ENCODE data around the gene ADRM1.

Gene ADRM1

DNA sequence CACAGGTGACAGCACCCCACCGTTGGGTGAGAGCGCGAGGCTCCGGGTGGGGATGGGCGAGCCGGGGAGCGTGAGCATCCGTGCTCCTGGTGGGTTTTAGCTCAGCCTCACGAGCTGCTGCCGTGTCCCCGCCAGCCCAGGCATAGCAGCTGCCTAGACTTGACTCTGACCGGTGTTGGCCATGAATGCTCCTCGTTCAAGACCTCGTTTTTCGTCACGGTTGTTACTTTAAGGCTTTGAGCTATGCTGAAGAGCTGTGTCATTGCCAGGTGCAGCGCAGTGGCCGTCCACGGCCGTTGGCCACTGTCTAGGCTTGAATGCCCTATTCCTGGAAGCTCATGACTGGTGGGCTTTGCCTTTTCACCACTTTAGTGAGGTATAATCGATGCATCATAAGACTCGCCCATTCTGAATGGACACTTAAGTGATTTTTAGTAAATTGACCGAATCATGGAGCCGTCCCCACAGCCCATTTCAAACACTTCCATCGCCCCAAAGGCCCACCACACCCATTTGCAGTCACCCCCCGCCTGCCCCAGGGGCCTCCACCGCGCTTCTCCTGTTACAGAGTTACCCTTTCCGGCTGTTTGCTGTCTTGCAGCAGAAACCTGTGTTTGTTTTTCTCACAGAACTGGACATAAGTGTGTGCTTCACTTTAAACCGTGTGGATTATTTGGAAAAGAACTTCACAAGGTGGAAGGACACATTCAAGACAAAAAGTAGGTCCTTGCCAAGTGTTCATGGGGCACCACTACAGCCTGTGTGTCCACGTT lies 21.4 kb upstream of the ADRM1 start:
- no peak for DNase-seq

DNA sequence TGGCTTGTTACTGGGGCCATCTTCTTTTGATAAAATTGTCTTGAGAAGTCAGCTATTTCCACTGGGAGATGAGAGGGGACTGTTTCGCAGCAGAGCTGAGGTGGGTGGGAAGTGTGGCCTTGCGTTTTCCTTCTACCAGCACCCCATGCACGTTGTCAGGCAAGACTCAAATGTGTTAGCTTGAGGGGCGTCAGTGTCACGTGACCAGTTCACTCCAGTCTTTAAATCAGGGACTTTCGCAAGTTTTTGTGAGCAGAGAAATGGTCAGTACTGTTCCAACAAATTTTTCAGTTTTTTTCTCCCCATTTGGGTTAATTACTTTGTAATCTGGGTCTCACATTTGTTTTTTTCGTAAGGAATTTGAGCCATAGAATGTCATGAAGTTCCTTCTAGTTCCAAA lies 20.7 kb upstream of the ADRM1 start:
- no peak for DNase-seq

DNA sequence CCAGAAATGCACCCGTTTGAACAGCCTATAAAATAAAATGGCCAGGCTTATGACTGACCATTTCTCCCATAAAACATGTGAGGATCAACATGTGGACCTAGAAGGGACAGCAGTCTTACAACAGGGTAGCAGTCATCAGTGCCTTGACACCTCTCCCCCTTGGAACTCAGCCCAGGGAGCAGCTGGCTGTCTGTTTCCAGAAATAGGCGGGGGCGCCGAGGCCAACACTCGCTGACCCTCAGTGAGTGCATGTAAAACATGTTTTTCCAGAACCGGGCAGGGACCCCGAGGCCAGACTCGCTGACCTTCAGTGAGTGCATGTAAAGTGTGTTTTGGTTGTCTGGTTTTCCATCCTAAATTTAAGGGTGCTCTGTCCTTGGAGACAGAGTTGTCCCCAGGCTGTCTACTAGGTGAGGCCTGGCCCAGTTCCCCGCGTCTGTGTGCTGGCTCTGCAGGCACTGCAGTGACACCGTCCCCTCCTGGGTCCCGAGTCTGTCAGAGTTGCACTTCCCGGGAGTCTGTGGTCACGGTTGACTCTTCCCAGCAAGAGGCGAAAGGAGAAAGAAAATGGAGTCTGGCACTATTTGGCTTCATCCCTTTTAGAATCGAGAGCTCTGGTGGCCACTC lies 19.8 kb upstream of the ADRM1 start:
- no peak for DNase-seq

- DNase-seq = no peak
Measured at GRCh38 chr20:62284448-62284847, 18.3 kb upstream of the ADRM1 start.

DNA sequence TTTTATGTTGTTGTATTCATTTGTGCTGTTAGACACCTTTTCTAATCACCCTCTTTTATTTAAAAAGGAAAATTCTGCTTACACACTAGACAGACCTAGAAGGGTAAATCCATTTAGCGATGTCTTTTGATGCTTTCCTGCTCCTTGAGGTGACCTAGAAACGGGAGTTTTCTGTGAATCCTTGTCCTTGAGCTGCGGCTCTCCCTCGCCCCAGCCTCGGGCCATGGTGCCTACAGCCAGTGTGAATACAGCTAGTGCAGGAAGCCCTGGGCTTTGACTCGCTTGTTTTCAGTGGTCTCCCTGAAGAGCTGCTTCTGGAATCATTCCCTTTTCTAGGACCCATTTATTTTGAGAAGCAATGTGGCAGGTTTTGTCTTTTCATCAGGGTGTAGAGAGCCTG lies 17.6 kb upstream of the ADRM1 start:
- DNase-seq = no peak

GRCh38 chr20:62285722-62286121 lies 17.1 kb upstream of the ADRM1 start:
- no peak for DNase-seq

DNA sequence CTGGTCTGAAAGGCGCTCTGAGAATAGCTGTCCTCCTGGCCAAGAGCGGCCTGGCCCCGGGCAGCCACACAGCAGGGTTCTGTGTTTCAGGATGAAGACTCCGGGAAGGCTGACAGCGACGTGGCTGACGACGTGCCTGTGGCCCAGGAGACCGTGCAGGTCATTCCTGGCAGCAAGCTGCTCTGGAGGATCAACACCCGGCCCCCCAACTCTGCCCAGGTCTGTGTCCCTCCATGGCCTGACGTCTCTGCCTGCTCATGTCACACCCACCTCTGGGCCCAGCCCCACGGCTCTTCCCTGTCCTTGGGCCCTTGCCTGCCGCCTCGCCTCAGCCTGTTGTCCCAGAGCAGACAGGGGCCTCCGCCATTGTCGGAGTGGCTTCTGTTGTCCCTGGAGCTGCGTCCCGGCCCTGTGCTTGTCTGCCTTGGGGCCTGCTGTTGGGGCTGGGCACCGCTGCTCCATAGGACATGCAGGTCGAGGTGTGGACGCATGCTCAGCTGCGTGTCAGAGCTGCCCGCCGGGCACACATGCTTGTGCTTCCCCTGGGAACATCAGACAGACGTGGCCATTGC lies 16.2 kb upstream of the ADRM1 start:
- no peak for DNase-seq

DNA sequence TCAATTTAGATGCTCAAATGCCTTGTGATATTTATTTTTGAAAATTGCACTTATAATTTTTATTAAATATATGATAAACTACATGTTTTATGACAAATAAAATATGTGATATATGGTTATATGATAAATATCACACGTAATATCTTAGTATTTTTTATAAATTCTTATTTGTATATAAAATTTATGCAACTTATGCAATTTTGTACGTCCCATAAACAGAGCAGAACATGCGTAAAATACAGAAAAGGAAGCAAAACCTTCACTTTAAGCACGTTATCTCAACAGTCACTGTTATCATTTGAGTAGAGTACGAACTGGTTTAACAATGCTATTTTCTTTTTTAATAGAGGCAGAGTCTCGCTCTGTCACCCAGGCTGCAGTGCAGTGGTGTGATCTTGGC lies 15.7 kb upstream of the ADRM1 start:
- no peak for DNase-seq

DNA sequence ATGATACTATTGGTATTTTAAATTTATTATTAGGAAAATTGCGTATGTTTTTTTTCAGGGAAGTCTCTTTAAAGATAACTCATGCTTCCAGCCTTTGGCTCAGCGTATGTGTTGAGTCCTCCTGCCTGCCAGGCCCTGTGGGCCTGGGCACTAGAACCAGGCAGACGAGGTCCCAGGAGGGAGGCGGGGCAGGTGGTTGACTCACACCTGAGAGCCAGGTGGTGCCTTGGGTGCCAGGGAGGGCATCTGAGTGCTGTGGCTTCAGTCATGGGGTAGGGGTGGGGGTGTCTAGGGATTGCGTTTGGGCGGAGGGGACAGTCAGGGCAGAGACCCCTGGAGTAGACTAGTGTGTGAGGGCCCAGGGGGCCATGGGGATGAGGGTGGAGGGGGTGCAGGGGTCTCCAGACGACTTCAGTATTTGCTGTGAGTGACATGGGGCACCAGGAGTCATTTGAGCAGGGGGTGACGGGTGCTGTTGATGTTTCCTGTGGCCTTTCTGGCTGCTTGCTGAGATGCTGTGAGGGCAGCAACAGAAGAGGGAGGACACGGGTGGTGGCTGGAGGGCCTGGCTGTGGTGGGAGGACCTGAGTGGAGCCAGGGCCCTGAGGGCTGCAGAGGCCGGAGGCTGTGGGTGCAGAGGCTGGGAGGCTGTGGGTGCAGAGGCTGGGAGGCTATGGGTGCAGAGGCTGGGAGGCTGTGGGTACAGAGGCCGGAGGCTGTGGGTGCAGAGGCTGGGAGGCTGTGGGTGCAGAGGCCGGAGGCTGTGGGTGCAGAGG lies 14.8 kb upstream of the ADRM1 start:
- no peak for DNase-seq

- no peak for DNase-seq
Measured at GRCh38 chr20:62288535-62289105, 14.2 kb upstream of the ADRM1 start.

- DNase-seq = no peak
Measured at GRCh38 chr20:62289131-62289530, 13.7 kb upstream of the ADRM1 start.

DNA sequence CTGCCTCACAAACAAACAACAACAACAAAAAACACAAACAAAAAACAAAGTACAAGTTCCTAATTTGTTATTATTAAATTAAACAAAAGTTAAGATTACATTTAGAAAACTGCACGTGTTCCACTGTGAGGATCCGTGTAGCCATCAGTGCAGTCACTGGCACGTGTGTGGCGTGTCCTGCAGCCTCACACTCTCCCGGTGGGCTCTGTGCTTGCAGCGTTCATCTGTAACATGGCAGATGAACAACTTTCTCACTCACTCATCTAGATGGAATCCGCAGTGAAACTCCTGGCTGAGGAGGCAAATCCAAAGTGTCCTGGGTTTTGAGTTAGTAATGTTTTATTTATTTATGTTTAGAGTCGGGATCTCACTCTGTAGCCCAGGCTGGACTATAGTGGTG lies 12.9 kb upstream of the ADRM1 start:
- DNase-seq = no peak

DNA sequence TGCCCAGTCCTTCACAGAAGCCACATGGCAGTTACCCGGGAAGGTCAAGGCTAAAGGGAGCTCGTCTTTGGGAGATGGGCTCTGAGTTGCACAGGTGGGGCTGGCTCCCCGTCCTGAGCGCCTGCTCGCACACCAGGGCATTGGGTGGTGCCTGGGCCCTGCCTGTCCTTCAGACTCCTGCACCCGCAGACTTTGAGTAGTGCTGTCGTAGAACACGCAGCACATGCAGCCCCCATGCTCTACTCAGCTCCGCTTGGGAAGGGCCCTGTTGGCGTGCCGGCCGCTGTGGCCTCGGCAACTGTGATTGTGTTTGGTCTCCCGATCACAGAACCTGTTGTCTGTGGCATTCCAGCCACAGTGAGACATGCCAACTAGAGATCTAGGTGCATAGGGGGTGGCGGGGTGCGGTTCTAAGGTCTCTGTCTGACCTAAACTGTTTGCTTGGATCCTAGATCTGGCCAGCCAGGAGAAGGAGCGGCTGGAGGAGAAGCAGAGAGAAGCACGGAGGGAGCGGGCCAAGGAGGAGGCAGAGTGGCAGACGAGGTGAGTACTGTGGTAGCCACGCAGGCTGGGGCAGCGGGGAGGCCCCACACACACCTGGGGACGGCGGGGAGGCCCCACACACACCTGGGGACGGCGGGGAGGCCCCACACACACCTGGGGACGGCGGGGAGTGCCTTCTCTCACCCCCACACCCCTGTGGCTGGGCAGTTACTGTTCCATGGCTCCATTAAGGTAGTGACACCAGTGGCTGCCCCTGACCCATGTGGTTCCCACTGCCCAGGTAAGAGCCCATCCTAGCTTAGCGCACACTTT lies 11.3 kb upstream of the ADRM1 start:
- no peak for DNase-seq

DNA sequence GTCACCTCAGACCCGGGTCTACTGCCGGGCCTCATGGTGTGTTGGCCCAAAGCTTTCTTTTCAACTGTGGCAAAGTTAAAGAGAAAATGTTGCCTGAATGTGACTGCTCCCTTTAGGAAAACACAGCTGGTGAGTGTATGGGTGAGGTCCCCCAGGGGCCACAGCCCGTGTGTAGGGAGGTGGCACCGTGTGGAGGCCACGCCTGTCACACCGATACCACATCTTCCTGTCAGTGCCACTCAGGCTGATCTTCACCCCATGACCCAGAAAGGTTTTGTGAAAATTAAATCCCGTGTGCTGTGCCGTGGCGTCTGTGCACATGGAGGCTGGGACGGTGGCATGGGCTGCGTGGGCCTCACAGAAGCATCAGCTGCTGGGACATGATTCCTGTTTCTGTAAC lies 10.7 kb upstream of the ADRM1 start:
- DNase-seq = no peak

DNA sequence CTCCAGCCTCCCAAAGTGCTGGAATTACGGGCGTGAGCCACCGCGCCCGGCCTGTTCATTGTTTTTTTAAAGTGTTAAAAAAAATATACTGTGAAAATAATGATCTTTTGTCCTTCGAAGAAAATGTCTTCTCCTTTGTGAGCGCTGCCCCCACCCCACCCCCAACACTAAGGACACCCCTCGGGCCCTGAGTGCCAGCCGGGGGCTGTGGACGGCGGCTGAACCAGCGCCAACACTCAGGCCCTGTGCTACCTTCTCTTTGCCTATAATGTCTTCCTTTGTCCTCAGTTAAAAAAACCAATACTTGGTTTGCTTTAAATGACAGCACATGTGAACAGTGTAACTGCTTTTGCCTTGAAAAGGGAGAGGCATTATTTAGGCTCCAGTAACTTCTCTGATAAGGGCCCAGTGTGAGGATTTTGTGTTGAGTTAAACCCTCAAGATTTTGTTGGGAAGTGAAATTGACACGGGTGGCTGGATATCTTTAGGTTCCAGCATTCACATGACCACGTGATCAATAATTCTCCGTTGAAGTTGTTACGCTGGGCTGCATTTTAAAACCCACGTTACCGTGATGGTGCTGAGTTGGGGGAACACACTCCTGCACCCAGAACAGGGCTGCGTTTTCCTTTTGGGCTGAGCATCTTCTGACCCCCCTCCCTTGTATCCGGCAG lies 9.5 kb upstream of the ADRM1 start:
- DNase-seq = no peak

- DNase-seq = no peak
Measured at GRCh38 chr20:62293946-62294345, 8.9 kb upstream of the ADRM1 start.

DNA sequence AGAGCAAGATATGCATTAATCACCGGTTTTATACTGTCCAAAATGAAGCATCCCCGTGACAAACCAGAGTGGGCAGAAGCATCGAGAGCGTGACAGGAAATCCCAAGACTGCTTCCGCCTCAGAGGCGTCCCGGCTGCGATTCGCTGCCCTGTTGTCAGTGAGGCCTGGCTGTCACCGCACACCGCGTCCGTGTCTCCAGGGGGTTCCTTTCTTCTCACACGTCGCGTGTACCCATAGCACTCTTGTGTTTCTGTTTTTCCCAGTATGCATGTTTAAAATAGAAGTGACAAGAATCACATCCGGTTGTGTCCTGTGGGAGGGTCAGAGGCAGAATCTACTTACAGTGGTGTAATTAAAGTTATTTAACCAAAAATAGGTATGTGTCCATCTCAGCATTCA lies 8.3 kb upstream of the ADRM1 start:
- no peak for DNase-seq

DNA sequence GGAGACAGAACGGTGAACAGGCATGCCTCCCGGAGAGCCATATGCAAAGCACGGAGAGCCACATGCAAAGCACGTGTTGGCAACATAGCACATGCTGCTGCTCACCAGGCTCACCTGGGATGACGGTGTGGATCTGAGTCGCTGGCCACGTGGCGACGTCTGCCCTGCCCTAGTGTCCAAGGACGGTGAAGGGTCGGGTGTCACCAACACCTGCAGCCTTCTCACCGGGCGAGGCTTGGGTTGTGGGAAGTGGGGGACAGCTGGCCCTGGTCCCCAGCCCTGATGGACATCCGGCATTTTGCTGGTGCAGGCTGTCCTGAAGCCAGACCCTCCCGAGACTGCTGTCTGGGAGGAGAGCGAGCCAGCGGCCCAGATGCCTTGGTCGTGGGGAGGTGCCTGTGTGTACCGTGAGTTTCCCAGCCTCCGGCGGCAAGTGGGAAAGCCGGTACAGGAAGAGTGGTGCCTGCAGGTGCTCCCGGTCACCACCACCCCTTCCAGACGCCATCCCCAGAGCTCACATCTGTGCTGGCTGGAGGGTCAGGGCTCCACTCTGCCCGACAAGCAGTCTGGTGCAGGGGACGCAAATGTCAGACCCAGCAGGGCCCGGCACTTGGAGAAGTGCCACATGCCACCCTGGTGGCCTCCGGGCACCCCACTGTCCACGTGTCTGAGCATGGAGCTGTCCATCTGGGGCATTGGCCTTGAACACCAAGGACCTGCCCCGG lies 5.9 kb upstream of the ADRM1 start:
- no peak for DNase-seq

DNA sequence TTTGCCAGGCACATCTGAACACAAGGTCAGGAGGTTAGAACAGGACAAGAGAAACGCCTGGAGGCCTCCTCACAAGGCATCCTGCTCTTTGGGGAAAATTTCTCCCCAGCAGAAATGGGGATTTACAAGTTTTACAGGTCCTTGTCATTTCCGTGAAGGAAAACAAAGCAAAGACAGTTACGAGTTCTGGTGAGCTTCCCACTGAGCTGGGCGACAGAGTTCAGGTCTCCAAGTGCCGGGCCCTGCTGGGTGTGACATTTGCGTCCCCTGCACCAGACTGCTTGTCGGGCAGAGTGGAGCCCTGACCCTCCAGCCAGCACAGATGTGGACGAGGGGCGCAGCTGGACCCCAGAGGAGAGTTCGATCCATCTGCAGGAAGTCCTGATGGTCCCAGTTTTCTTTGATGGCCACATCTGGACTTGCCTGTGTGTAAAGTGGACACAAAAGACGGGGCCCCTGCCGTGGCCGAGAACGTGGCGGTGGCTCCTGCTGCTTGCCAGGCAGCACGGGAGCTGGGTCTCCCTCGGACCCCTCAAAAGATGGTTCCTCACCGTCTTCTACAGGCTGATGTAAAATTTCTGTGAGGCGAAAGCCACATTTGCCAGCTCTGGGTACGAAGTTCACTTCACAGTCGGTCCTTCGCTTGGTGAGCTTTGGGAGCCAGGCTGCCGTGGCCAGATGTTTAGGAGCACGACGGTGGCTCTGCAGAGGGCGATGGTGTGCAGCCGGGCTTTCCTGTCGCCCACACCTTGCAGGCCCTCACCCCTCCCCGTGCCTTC lies 5.2 kb upstream of the ADRM1 start:
- no peak for DNase-seq

- no peak for DNase-seq
Measured at GRCh38 chr20:62298577-62299249, 4.1 kb upstream of the ADRM1 start.
